GM23338 (cell line): ENCODE data around the gene EXOC4. TPM values are rescaled to one million over a fixed set of nuclear protein-coding genes. Genes with fewer than 3 reads are reported as not detected.
A peak's percentile ranks its signal among the peaks of the same experiment; 100 is the strongest.

ENCODE experiments used
- ATAC-seq: fragments of 200-7000 bp; cut with Tn5 transposase; 3 replicates; pipeline ENCODE4 v1.9.1; 2020
- DNase-seq: peaks from one replicate; pipeline ENCODE4 v3.0.0-alpha.2; 2015; ENCODE audit warnings: low spot score
- H2AFZ ChIP-seq: fragments of 200-600 bp; sonication (generic); 2 replicates; pipeline ENCODE4 v1.8.0; 2016; ENCODE audit warnings: antibody characterized with exemption, mild to moderate bottlenecking, moderate library complexity
- H3F3A ChIP-seq: fragments of 200-600 bp; sonication (generic); replicated peaks from 2 replicates; pipeline ENCODE4 v1.8.0; 2017; ENCODE audit warnings: antibody characterized with exemption, mixed run types, low read depth
- H3K27ac ChIP-seq: fragments of 200-600 bp; sonication (generic); 2 replicates; pipeline ENCODE4 v1.6.1; 2016; ENCODE audit warnings: low read depth
- H3K27me3 ChIP-seq: fragments of 200-600 bp; sonication (generic); 2 replicates; pipeline ENCODE4 v1.8.0; 2016; ENCODE audit warnings: mild to moderate bottlenecking, mixed run types, moderate library complexity; ENCODE audit not compliant: insufficient read depth
- H3K36me3 ChIP-seq: fragments of 200-600 bp; sonication (generic); 2 replicates; pipeline ENCODE4 v1.8.0; 2016; ENCODE audit warnings: mild to moderate bottlenecking; ENCODE audit not compliant: insufficient read depth
- H3K4me1 ChIP-seq: fragments of 200-600 bp; sonication (generic); 2 replicates; pipeline ENCODE4 v1.8.0; 2016; ENCODE audit warnings: mild to moderate bottlenecking, moderate library complexity; ENCODE audit not compliant: insufficient read depth
- H3K4me2 ChIP-seq: fragments of 200-600 bp; sonication (generic); 2 replicates; pipeline ENCODE4 v1.7.1; 2017; ENCODE audit warnings: mixed run types
- H3K4me3 ChIP-seq: fragments of 200-600 bp; sonication (generic); 2 replicates; pipeline ENCODE4 v1.6.1; 2016; ENCODE audit warnings: mixed run types
- H3K79me2 ChIP-seq: fragments of 200-600 bp; sonication (generic); replicated peaks from 2 replicates; pipeline ENCODE4 v1.8.0; 2017; ENCODE audit warnings: mild to moderate bottlenecking; ENCODE audit not compliant: insufficient read depth
- H3K9me2 ChIP-seq: fragments of 200-600 bp; sonication (generic); 2 replicates; pipeline ENCODE4 v1.8.0; 2017; ENCODE audit not compliant: insufficient read depth
- H4K20me1 ChIP-seq: fragments of 200-600 bp; sonication (generic); replicated peaks from 2 replicates; pipeline ENCODE4 v1.8.0; 2017; ENCODE audit warnings: mild to moderate bottlenecking; ENCODE audit not compliant: insufficient read depth
- H3K27ac Mint-ChIP-seq: 2 replicates; pipeline ENCODE4 v1.8.0; 2020; ENCODE audit warnings: inconsistent platforms, mild to moderate bottlenecking, moderate library complexity, mixed read lengths
- H3K27me3 Mint-ChIP-seq: 3 replicates; pipeline ENCODE4 v1.8.0; 2022; ENCODE audit warnings: low read depth, mild to moderate bottlenecking, moderate library complexity, mixed read lengths, inconsistent platforms; ENCODE audit not compliant: insufficient read depth, poor library complexity
- H3K36me3 Mint-ChIP-seq: 3 replicates; pipeline ENCODE4 v1.8.0; 2021; ENCODE audit warnings: low read depth, mild to moderate bottlenecking, inconsistent platforms, moderate library complexity, mixed read lengths
- H3K4me1 Mint-ChIP-seq: 3 replicates; pipeline ENCODE4 v1.8.0; 2020; ENCODE audit warnings: mild to moderate bottlenecking, inconsistent platforms, mixed read lengths
- H3K4me3 Mint-ChIP-seq: 3 replicates; pipeline ENCODE4 v1.8.0; 2021; ENCODE audit warnings: moderate library complexity, mild to moderate bottlenecking, inconsistent platforms, mixed read lengths
- H3K9me3 Mint-ChIP-seq: 3 replicates; pipeline ENCODE4 v1.8.0; 2020; ENCODE audit warnings: moderate library complexity, mild to moderate bottlenecking, inconsistent platforms, mixed read lengths
- ETS1 ChIP-seq: IDR thresholded peaks from 2 replicates; pipeline ENCODE4 v1.6.1; 2016; ENCODE audit warnings: antibody characterized with exemption
- JUNB ChIP-seq: IDR thresholded peaks from one replicate; pipeline ENCODE4 v1.6.1; 2016; ENCODE audit warnings: antibody characterized with exemption; ENCODE audit not compliant: unreplicated experiment
- NANOG ChIP-seq: IDR thresholded peaks from 2 replicates; pipeline ENCODE4 v1.6.1; 2016; ENCODE audit warnings: antibody characterized with exemption, borderline replicate concordance
- STAT1 ChIP-seq: IDR thresholded peaks from one replicate; pipeline ENCODE4 v1.6.1; 2016; ENCODE audit warnings: antibody characterized with exemption; ENCODE audit not compliant: unreplicated experiment
- ZNF462 ChIP-seq: fragments of 250-450 bp; sonication (Bioruptor Pico); IDR thresholded peaks from 2 replicates; pipeline ENCODE4 v1.5.0; 2020; ENCODE audit warnings: mild to moderate bottlenecking, moderate library complexity
- polyA plus RNA-seq: library from polyadenylated mRNA; unstranded; fragments of >200 nt; fragmentation: Nextera tagmentation; extraction: Ambion mirVana; gene quantifications from 2 replicates; pipeline ENCODE4 v1.2.1, GENCODE V29; 2016
- total RNA-seq: library from RNA; depleted of rRNA; stranded (reverse); fragments of >200 nt; shearing (Covaris generic); gene quantifications from 2 replicates; pipeline ENCODE4 v1.2.3, GENCODE V29; 2014

Gene EXOC4
- total and polyA plus RNA-seq, 2 experiments from 2014 or later = 37.5 to 52.7 TPM

- Histone ChIP-seq H3K36me3 (0 out of 2 replicates have a peak, but pooled peaks cover 2% of the 10 kb centered on the region), H3K9me2 (no peaks in the 10 kb centered on the region), H4K20me1 (no peaks in the 10 kb centered on the region), H3K79me2 (no peaks in the 10 kb centered on the region), H3K27ac (peak overlapping the region; percentile 82), H3K27me3 (no peaks in the 10 kb centered on the region), H3K4me2 (peak overlapping the region; percentile 59), H3K4me1 (peaks cover 33% of the 10 kb centered on the region), H3F3A (no peaks in the 10 kb centered on the region), H3K4me3 (peak overlapping the region; percentile 11; the same call in 1 of the 2 replicates), H2AFZ (no peak overlapping the region)
- H3K27me3 Mint-ChIP-seq = no peaks in the 10 kb centered on the region
- ATAC-seq (peak; percentile 73), DNase-seq (peak; percentile 51)
- TF ChIP-seq JUNB = no peak
- TF ChIP-seq NANOG = peak; percentile 72; the same call in 1 of the 2 replicates
- peak; percentile 99 for TF ChIP-seq ZNF462 (CRISPR knock-in tag)
- no peak for TF ChIP-seq STAT1
- TF ChIP-seq ETS1 = no peak
- H3K9me3 Mint-ChIP-seq = peaks cover 9% of the 10 kb centered on the region
- H3K4me1 Mint-ChIP-seq = peaks cover 34% of the 10 kb centered on the region
- peak overlapping the region; percentile 8; the same call in 2 of the 3 replicates for H3K4me3 Mint-ChIP-seq
- H3K36me3 Mint-ChIP-seq = peaks cover 24% of the 10 kb centered on the region; the same call in 2 of the 3 replicates
- H3K27ac Mint-ChIP-seq = peak overlapping the region; percentile 76
Measured at GRCh38 chr7:133360201-133360600, 107.3 kb downstream of the EXOC4 start.
